ENCODE results near the gene GHRHR.

Gene GHRHR

DNA sequence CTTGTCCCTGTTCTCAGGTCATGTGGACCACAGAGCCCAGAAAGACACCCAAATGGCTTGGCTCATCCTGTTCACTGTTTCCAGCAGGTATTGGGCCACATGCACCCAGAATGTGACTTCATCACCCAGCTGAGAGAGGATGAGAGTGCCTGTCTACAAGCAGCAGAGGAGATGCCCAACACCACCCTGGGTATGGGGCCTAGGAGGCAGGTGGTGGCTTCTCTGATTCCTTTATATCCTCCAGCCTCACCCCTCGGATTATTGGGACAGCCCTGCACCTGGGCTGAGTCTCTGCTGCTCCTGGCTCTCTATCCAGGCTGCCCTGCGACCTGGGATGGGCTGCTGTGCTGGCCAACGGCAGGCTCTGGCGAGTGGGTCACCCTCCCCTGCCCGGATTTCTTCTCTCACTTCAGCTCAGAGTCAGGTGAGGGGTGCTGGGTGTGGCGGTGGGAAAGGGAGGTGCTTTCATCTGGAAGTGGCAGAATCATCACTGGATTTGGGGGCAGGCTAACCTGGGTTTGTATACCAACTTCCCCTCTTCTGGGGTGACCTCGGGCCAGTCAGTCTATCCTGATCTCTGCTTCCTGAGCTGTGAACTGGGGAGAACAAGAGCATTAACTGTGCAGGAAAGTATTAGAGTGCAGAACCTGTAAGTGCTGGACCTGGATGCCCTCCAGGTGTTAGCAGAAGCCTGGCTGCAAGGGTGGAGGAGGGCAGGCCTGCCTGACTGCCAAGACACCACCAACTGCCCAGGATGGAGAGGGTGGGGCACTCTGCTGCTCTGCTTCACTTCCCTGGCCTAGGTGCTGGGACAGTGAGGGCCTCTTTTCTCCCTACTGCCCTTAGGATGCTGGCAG lies 5.2 kb downstream of the GHRHR start:
- DNase-seq, result no peak
- TF ChIP-seq, protein P1, sequence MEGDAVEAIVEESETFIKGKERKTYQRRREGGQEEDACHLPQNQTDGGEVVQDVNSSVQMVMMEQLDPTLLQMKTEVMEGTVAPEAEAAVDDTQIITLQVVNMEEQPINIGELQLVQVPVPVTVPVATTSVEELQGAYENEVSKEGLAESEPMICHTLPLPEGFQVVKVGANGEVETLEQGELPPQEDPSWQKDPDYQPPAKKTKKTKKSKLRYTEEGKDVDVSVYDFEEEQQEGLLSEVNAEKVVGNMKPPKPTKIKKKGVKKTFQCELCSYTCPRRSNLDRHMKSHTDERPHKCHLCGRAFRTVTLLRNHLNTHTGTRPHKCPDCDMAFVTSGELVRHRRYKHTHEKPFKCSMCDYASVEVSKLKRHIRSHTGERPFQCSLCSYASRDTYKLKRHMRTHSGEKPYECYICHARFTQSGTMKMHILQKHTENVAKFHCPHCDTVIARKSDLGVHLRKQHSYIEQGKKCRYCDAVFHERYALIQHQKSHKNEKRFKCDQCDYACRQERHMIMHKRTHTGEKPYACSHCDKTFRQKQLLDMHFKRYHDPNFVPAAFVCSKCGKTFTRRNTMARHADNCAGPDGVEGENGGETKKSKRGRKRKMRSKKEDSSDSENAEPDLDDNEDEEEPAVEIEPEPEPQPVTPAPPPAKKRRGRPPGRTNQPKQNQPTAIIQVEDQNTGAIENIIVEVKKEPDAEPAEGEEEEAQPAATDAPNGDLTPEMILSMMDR (IDR thresholded peaks at IDR 0.05), result no peak
- intact Hi-C loops (cut with DNase I; ENCODE audit: low total_unique reads), result no loop called here

DNA sequence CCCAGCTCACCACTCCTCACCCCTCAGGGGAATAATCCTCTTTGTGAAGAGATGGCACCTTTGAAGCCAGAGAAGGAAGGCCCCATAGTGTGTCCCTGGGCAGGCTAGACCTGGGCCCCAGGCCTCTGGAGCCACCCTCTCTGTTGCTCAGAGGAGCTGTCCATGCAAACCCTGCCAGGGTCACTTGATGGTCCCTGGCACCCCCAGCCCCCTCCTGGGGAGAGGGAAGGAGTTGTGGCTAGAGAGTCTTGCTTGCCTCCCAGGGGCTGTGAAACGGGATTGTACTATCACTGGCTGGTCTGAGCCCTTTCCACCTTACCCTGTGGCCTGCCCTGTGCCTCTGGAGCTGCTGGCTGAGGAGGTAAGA lies 5.8 kb downstream of the GHRHR start:
- Histone ChIP-seq H3K27me3 (peaks cover 0 to 23% of the 10 kb centered on the region in 2 donors), H3K36me3 (no peaks in the 10 kb centered on the region), H3K9me3 (no peaks in the 10 kb centered on the region), H3K27ac (no peak overlapping the region), H3K4me3 (no peak overlapping the region), H3K4me1 (peaks cover 0 to under 1% (median 0%) of the 10 kb centered on the region in 4 donors)
- intact Hi-C loops (cut with DNase I; ENCODE audit: low total_unique reads), result no loop called here
- TF ChIP-seq, protein P1 (IDR thresholded peaks at IDR 0.05), result no peak
- DNase-seq, result no peak

More for the DNA sequence above, 5.2 kb downstream of the GHRHR start:
- Histone ChIP-seq H3K27ac (no peak overlapping the region), H3K27me3 (peaks cover 0 to 23% of the 10 kb centered on the region in 2 donors), H3K36me3 (no peaks in the 10 kb centered on the region), H3K4me3 (no peak overlapping the region), H3K4me1 (no peaks in the 10 kb centered on the region), H3K9me3 (no peaks in the 10 kb centered on the region)

GRCh38 chr7:30970074-30970473 lies 6.3 kb downstream of the GHRHR start:
- TF ChIP-seq, protein P1 (IDR thresholded peaks at IDR 0.05), result no peak
- no peak for DNase-seq
- no peaks in the 10 kb centered on the region for H3K36me3 ChIP-seq
- H3K9me3 ChIP-seq, result no peaks in the 10 kb centered on the region
- H3K4me3 ChIP-seq, result no peak overlapping the region
- peaks cover 0 to 3% (median 0%) of the 10 kb centered on the region in 4 donors for H3K4me1 ChIP-seq
- peaks cover 0 to 23% of the 10 kb centered on the region in 2 donors for H3K27me3 ChIP-seq
- intact Hi-C loops (cut with DNase I; ENCODE audit: low total_unique reads), result no loop called here
- no peak overlapping the region for H3K27ac ChIP-seq

DNA sequence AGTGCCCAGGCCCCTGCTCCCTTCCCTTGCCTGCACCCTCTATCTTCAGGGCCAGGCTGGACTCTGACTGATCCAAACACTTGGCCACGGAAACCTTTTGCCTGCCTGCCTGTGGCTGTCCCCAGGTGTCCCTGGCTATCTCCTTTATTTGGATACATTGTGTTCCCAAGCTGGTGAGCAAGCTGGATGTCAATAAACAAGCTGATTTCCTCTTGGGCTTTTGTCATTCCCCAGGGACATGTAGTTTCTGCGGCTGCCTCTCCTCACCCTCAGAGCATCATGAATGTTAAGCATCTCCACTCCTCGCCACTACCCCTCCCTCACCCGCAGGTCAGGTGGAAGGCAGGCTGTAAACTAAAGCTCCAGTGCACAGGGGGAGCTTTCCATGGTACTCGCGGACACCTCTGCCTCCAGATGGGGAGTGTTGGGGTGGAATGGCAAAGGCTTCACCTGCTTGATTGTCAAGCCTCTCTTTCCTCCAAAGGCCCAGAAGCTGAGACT lies 6.9 kb downstream of the GHRHR start:
- Histone ChIP-seq H3K27me3 (peaks cover 0 to 23% of the 10 kb centered on the region in 2 donors), H3K4me3 (no peak overlapping the region), H3K36me3 (no peaks in the 10 kb centered on the region), H3K4me1 (peaks cover 0 to 3% (median 0%) of the 10 kb centered on the region in 4 donors), H3K9me3 (no peaks in the 10 kb centered on the region), H3K27ac (no peak overlapping the region)
- intact Hi-C loops (cut with DNase I; ENCODE audit: low total_unique reads), result no loop called here
- no peak for DNase-seq
- TF ChIP-seq, protein P1 (IDR thresholded peaks at IDR 0.05), result no peak

DNA sequence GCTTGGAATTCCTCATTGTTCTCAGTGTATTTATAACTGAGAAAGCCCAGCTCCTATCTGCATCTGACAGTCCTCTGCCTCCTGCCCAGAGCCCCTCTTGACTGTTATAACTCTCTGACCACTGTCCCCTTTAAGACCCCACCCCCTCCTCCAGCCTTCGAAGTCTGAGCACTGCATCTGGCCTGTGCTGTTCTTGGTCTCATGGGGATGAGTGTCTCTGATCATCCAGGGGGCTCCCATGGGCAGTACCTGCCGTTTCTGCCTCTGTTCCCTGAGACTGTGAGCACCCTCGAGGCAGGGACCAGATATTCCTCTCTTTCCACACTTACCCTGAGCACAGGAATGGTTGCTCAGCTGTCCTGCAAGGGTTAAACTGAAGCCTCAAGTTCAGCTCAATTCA lies 7.7 kb downstream of the GHRHR start:
- no peaks in the 10 kb centered on the region for H3K36me3 ChIP-seq
- H3K4me3 ChIP-seq, result no peak overlapping the region
- H3K4me1 ChIP-seq, result peaks cover 0 to 3% (median 0%) of the 10 kb centered on the region in 4 donors
- intact Hi-C loops (cut with DNase I; ENCODE audit: low total_unique reads), result no loop called here
- no peak for DNase-seq
- H3K27me3 ChIP-seq, result peaks cover 0 to 23% of the 10 kb centered on the region in 2 donors
- TF ChIP-seq, protein P1 (IDR thresholded peaks at IDR 0.05), result no peak
- H3K27ac ChIP-seq, result no peak overlapping the region
- H3K9me3 ChIP-seq, result no peaks in the 10 kb centered on the region
